SK-MEL-5 (cell line): ENCODE measurements around the gene CDH4. TPM values are rescaled to one million over a fixed set of nuclear protein-coding genes. Genes with fewer than 3 reads are reported as not detected.

ENCODE experiments used
- DNase-seq: peaks from one replicate; pipeline ENCODE4 v3.0.0-alpha.2; 2016; ENCODE audit warnings: low read depth, low spot score
- in situ Hi-C: cut with HindIII; loops from 2 replicates; pipeline ENCODE4 v1.10.0; 2016; ENCODE audit warnings: low sequenced_read_pairs, high pct_unique_total_duplicates, low pct_unique_long_range_greater_than_20kb
- total RNA-seq: library from RNA; depleted of rRNA; stranded (reverse); fragments of >200 nt; shearing (Covaris generic); gene quantifications from 2 replicates; pipeline ENCODE4 v1.2.3, GENCODE V29; 2014

Gene CDH4
- total RNA-seq, 1 experiment from 2014 or later: not detected

GRCh38 chr20:61900011-61900944 lies 648.2 kb downstream of the CDH4 start:
- no peak for DNase-seq
- in situ Hi-C loops: no loop called here

GRCh38 chr20:61900945-61901293 lies 648.9 kb downstream of the CDH4 start:
- in situ Hi-C loops: no loop called here
- no peak for DNase-seq

DNA sequence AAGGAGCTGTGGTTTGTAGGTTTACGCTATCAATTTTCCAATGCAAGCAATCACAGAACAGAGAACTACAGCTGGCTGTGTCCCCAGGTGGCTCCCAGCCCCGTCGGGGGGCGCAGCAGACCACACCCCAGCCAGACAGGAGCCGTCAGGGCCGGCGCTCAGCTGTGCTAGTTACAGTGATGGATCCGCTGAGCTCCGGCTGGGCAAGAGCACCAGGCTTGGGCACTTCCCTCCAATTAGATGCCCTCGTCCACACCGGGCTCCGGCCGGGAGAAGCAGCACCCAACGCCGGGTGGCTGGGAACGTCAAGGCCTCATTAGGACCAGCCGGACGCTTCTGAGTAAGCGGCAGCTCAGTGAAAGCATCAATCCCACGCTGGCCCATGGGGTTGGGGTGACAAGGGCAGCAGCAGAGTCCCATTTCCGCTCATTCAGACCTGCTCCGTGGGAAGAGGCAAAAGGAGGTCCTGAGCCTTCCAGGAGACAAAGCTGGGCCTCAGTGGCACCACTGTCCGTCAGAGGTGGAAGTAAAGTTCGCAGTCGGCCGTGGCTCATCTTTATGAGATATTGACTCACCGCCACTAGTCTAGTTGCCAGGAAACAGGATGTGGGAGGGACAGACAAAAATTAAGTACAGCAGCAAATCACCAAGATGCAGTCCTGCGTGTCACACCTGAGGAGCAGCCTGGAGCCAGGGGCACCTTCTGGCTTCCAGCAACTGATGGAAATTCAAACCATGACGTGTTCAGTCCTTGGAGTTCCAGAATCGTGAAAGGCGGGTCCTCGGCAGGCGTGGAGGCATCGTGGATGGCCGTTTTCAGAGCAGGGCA lies 649.5 kb downstream of the CDH4 start:
- DNase-seq: no peak
- in situ Hi-C loops: no loop called here

DNA sequence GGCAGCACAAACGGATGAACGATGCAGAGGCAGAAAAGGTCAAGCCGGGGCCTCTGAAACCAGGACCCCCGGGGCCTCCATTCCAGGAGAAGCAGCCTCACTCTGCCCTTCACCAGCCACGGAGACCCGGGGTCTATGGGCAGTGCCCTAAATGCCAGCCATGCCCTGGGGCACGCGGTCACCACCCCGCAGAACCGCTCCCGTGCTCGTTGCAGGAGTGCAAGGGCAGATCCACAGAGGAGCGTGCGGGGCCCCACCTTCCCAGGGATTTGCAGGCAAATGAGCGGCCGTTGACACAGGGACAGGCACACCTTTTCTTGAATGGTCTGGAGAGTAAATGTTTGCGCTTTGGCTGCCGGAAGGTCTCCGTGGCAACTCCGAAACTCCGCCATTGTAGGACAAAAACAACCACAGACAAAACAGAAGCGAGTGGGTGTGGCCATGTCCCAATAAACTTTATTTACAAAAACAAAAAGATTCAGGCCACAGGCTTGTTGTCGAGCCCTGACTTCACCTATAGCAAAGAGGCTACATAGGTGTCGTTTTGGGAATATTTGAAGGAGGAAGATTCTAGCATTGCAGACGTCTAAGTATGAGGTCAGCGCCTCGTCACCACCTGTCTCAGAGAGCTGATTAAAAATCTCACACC lies 650.3 kb downstream of the CDH4 start:
- DNase-seq: no peak
- in situ Hi-C loops: no loop called here

- in situ Hi-C loops: no loop called here
- no peak for DNase-seq
Observed at GRCh38 chr20:61903575-61904340, 651.7 kb downstream of the CDH4 start.

- in situ Hi-C loops: no loop called here
- no peak for DNase-seq
Observed at GRCh38 chr20:61904456-61904855, 652.4 kb downstream of the CDH4 start.

GRCh38 chr20:61905781-61906523 lies 653.9 kb downstream of the CDH4 start:
- in situ Hi-C loops: no loop called here
- no peak for DNase-seq

GRCh38 chr20:61907081-61907891 lies 655.2 kb downstream of the CDH4 start:
- DNase-seq: no peak
- in situ Hi-C loops: no loop called here

DNA sequence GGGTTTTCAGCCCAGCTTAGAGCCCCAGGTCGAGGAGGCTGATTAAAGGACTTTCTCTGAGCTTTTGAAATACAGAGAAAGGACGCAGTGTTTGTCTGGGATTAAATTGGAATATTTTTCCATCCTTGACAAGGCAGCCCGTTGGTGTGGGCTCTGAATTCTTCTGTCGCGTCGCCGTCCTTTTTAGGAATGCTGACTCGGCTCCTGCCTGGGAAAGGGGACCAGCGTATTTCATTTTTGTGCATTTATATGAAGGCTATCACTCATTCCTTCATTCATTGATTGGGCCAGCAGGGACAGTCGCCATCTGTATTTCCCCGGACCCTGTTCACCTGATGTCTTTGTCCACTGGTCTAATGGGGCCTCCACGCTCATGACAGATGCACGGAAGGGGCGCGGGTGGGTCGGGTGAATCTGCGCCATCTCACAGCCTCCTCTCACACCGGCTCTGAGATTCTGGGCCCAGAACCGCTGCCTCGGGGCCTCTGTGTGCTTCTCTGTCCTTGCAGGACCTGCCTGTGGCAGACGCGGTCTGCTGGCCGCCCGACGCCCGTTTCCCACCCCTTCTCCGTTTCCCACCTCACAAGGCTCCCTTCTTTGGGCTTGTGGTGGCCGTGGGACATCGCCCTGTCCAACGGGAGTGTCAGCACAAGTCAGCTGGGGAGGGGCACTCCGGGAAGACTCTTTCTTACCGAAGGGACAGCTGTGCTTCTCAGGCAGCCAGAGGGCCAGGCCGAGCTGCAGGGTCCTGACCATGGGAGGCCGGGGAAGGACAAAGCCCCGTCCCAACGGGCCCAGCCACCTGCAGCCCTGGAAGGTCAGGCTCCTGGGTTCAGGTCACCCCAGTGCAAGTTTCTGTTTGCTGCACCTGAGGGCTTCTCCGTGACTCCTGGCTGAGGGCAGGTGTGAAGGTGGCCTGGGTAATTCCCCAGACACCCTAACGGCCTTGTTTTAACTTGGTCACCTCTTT lies 656.3 kb downstream of the CDH4 start:
- in situ Hi-C loops: no loop called here
- DNase-seq: no peak

GRCh38 chr20:61909028-61909427 lies 657.0 kb downstream of the CDH4 start:
- in situ Hi-C loops: no loop called here
- DNase-seq: no peak

- no peak for DNase-seq
Observed at GRCh38 chr20:61909821-61910220, 657.8 kb downstream of the CDH4 start.

DNA sequence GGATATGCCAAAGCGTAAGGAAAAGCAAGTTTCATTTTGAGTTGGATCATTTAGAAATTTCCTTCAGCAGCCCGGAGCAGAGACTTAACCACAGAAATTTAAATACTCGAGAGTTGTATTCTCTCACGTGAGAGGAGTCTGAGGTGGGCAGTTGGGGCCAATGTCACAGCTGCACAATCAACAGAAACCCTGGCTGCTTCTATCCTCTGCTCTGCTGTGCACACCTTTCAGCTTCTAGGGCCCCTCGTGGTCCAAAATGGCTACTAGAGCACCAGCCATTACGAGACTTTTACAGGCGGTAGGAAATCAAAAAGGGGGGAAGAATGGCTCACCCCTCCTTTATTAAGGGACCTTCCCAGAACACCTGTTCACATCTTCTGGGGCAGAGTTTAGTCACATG lies 659.8 kb downstream of the CDH4 start:
- DNase-seq: no peak
- in situ Hi-C loops: no loop called here

More at GRCh38 chr20:61909821-61910220, 657.8 kb downstream of the CDH4 start:
- in situ Hi-C loops: no loop called here

- in situ Hi-C loops: no loop called here
- no peak for DNase-seq
Observed at GRCh38 chr20:61912665-61913422, 660.8 kb downstream of the CDH4 start.

GRCh38 chr20:61913423-61914225 lies 661.6 kb downstream of the CDH4 start:
- in situ Hi-C loops: no loop called here
- no peak for DNase-seq
